Liver (tissue), 3 donors: ENCODE data around the gene HCK.

Source experiments
- MAX ChIP-seq: IDR thresholded peaks from 2 replicates; pipeline ENCODE4 v1.6.1; 2016; ENCODE audit warnings: antibody characterized with exemption
- RAD21 ChIP-seq, 2 donors: IDR thresholded peaks; 2 replicates each; pipeline ENCODE4 v1.6.1; 2016; ENCODE audit warnings: antibody characterized with exemption in 2 of 2, mild to moderate bottlenecking in 2 of 2
- REST ChIP-seq: IDR thresholded peaks from 2 replicates; pipeline ENCODE4 v1.6.1; 2016; ENCODE audit warnings: antibody characterized with exemption, mild to moderate bottlenecking
- RXRA ChIP-seq, 2 donors: IDR thresholded peaks; 2 replicates each; pipeline ENCODE4 v1.6.1; 2017 to 2018; ENCODE audit warnings: antibody characterized with exemption in 2 of 2, mild to moderate bottlenecking in 1 of 2
- SP1 ChIP-seq: IDR thresholded peaks from 2 replicates; pipeline ENCODE4 v1.6.1; 2018; ENCODE audit warnings: antibody characterized with exemption, mild to moderate bottlenecking
- YY1 ChIP-seq: IDR thresholded peaks from 2 replicates; pipeline ENCODE4 v1.6.1; 2016; ENCODE audit warnings: antibody characterized with exemption, mild to moderate bottlenecking
- TF ChIP-seq, protein P1 (sequence below): fragments of 150-350 bp; IDR thresholded peaks from 2 replicates; pipeline ENCODE4 v1.5.1; 2017; ENCODE audit warnings: improper control_type of control experiment, low read depth, low read length; ENCODE audit not compliant: missing input control
- TF ChIP-seq, protein P2 (sequence below): IDR thresholded peaks from 2 replicates; pipeline ENCODE4 v1.6.1; 2016; ENCODE audit warnings: antibody characterized with exemption
- TF ChIP-seq, protein P3 (sequence below): IDR thresholded peaks from 2 replicates; pipeline ENCODE4 v1.6.1; 2016; ENCODE audit warnings: antibody characterized with exemption
- donor health status: healthy.
- donor health status: healthy.

DNA sequence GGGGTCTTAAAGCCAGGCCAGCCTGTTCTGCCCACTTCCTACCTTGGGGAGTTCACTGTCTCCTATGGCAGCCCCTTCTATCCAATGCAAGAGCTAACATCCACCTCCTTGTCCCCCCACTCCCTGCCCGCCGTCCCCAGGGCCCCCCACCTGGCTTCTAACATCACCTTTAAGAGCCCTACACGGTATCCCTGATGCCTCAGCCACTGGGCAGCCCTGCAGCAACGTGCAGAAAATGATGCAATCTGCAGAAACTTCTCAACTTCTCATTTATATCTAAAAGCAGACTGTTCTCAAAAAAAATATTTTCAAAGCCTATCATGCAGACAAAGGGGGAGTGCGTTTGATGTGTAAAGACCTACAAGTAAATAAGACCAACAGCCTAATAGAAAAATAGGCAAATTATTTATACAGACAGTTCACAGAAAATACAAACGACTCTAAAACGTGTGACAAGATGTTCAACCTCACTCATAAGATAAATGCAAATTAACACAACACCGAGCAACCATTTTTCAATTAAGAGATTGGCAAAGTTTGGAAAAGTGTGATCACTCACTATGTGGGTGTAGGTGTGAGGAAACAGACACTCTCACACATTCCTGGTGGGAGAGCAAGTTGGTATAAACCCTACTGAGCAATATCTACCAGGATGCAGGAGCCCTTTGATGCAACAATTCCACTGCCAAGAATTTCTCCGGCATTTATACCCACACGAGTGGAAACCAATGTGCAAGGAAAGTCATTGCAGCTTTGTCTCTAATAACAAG is 15.1 kb upstream of the HCK start:
- TF ChIP-seq, protein P1, sequence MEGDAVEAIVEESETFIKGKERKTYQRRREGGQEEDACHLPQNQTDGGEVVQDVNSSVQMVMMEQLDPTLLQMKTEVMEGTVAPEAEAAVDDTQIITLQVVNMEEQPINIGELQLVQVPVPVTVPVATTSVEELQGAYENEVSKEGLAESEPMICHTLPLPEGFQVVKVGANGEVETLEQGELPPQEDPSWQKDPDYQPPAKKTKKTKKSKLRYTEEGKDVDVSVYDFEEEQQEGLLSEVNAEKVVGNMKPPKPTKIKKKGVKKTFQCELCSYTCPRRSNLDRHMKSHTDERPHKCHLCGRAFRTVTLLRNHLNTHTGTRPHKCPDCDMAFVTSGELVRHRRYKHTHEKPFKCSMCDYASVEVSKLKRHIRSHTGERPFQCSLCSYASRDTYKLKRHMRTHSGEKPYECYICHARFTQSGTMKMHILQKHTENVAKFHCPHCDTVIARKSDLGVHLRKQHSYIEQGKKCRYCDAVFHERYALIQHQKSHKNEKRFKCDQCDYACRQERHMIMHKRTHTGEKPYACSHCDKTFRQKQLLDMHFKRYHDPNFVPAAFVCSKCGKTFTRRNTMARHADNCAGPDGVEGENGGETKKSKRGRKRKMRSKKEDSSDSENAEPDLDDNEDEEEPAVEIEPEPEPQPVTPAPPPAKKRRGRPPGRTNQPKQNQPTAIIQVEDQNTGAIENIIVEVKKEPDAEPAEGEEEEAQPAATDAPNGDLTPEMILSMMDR = no peak
- TF ChIP-seq REST (no peak), SP1 (no peak), YY1 (no peak), RXRA (IDR thresholded peaks at IDR 0.05) (no peak), MAX (no peak), RAD21 (IDR thresholded peaks at IDR 0.05) (no peak)
- TF ChIP-seq, protein P2, sequence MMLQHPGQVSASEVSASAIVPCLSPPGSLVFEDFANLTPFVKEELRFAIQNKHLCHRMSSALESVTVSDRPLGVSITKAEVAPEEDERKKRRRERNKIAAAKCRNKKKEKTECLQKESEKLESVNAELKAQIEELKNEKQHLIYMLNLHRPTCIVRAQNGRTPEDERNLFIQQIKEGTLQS = no peak
- TF ChIP-seq, protein P3, sequence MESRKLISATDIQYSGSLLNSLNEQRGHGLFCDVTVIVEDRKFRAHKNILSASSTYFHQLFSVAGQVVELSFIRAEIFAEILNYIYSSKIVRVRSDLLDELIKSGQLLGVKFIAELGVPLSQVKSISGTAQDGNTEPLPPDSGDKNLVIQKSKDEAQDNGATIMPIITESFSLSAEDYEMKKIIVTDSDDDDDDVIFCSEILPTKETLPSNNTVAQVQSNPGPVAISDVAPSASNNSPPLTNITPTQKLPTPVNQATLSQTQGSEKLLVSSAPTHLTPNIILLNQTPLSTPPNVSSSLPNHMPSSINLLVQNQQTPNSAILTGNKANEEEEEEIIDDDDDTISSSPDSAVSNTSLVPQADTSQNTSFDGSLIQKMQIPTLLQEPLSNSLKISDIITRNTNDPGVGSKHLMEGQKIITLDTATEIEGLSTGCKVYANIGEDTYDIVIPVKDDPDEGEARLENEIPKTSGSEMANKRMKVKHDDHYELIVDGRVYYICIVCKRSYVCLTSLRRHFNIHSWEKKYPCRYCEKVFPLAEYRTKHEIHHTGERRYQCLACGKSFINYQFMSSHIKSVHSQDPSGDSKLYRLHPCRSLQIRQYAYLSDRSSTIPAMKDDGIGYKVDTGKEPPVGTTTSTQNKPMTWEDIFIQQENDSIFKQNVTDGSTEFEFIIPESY = no peak
